Tibial nerve (tissue), 4 donors: Measurements from ENCODE around the gene GPR26. TPM values are rescaled to one million over a fixed set of nuclear protein-coding genes. Genes with fewer than 3 reads are reported as not detected.

ENCODE experiments used
- DNase-seq, 2 donors: peaks; one replicate each; pipeline ENCODE4 v3.0.0-alpha.2; 2019; ENCODE audit warnings: low spot score in 2 of 2
- H3K27ac ChIP-seq, 4 donors: fragments of 200-600 bp; sonication (generic) in 3 of 4; one replicate each; pipeline ENCODE4 v1.5.1; 2017 to 2019; ENCODE audit warnings: mild to moderate bottlenecking in 1 of 4
- H3K27me3 ChIP-seq, 2 donors: fragments of 200-600 bp; sonication (generic) in 1 of 2; one replicate each; pipeline versions ENCODE4 v1.5.1 to v1.6.0; 2017 to 2019
- H3K36me3 ChIP-seq, 3 donors: fragments of 200-600 bp; sonication (generic); one replicate each; pipeline ENCODE4 v1.5.1; 2018 to 2019
- H3K4me1 ChIP-seq, 4 donors: fragments of 200-600 bp; sonication (generic) in 3 of 4; one replicate each; pipeline ENCODE4 v1.5.1; 2017 to 2019
- H3K4me3 ChIP-seq, 4 donors: fragments of 200-600 bp; sonication (generic) in 3 of 4; one replicate each; pipeline ENCODE4 v1.5.1; 2017 to 2019; ENCODE audit warnings: mild to moderate bottlenecking in 1 of 4, moderate library complexity in 1 of 4
- H3K9me3 ChIP-seq, 4 donors: fragments of 200-600 bp; sonication (generic) in 3 of 4; one replicate each; pipeline ENCODE4 v1.5.1; 2017 to 2019
- CTCF ChIP-seq, 5 experiments: fragments of 200-600 bp in 3 of 5; fragments of 450-650 bp in 2 of 5; sonication (generic) in 3 of 5; IDR thresholded peaks; one replicate each; pipeline ENCODE4 v1.5.1; 2016 to 2019; ENCODE audit warnings: antibody characterized with exemption in 5 of 5, mild to moderate bottlenecking in 3 of 5, moderate library complexity in 2 of 5
- EP300 ChIP-seq, 2 donors: sonication (generic); formaldehyde crosslinking; IDR thresholded peaks; one replicate each; pipeline ENCODE4 v1.6.1; 2017; ENCODE audit warnings: antibody characterized with exemption in 2 of 2, mild to moderate bottlenecking in 1 of 2
- POLR2A ChIP-seq, 2 donors: fragments of 450-650 bp; IDR thresholded peaks; one replicate each; pipeline ENCODE4 v1.6.1; 2017; ENCODE audit warnings: antibody characterized with exemption in 2 of 2, mild to moderate bottlenecking in 2 of 2, moderate library complexity in 2 of 2
- WGBS, 2 donors: methylation state at CpG; one replicate each; pipeline ENCODE4 v1.1.5; 2018; 5-methylcytosine and 5-hydroxymethylcytosine counted together
- total RNA-seq, 4 donors: library from RNA; depleted of rRNA; stranded (reverse); fragments of >200 nt; gene quantifications; one replicate each; pipeline ENCODE4 v1.1.0, GENCODE V29; 2016

GPR26 gene
- total RNA-seq, 4 donors from 2014 or later: not detected

DNA sequence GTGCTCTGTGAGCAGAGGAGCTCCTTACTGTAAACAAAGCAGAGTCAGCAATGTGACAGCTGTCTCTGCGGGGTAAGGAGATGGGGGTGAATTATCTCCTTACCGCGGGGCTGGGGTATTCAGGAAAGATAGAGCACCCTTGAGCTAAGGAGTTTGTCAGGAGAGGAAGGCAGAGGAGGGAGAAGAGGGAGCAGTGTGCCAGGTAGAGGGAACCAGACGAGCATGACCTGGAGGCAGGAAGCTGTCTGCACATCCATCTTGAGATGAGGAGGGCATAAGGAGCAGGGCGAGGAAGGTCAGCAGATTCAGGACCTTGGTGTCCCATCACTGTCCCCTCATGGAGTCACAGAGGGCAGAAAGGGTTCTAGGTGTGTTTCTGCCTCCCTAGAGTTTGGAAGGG is 32.5 kb upstream of the GPR26 start:
- Histone ChIP-seq H3K27me3 (no peaks in the 10 kb centered on the region), H3K4me1 (no peaks in the 10 kb centered on the region), H3K36me3 (no peaks in the 10 kb centered on the region), H3K4me3 (no peak overlapping the region), H3K9me3 (peaks cover 0 to 22% (median 0%) of the 10 kb centered on the region in 4 donors), H3K27ac (no peak overlapping the region)
- 76 to 78% methylated on average over 5 of the region's 5 CpGs for WGBS, 2 donors
- no peak for DNase-seq
- TF ChIP-seq POLR2A (IDR thresholded peaks at IDR 0.05): no peak
- no peak for TF ChIP-seq EP300 (IDR thresholded peaks at IDR 0.05)
- no peak for TF ChIP-seq CTCF (IDR thresholded peaks at IDR 0.05)

DNA sequence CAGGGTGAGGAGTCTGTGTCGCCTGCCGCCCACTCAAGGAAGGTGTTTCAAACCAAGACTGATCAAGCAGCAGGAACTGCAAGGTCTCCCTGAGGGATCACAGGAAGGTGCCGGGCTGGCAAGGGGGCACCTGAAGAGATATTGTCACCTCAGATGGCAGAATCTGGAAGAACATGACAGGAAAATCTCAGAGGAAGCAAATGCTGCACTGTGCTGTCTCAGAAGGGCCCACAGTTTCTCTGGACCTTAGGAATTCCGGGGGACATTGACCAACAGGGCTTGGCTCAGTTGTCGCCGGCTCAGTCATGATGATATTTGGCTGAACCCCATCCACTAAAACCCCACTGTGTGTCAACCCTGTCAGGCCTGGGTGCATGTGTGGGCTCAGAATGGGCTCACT is 31.9 kb upstream of the GPR26 start:
- Histone ChIP-seq H3K4me3 (no peak overlapping the region), H3K4me1 (no peaks in the 10 kb centered on the region), H3K27me3 (no peaks in the 10 kb centered on the region), H3K27ac (no peak overlapping the region), H3K36me3 (no peaks in the 10 kb centered on the region), H3K9me3 (peaks cover 0 to 17% (median 0%) of the 10 kb centered on the region in 4 donors)
- DNase-seq: no peak
- TF ChIP-seq POLR2A (IDR thresholded peaks at IDR 0.05): no peak
- no peak for TF ChIP-seq CTCF (IDR thresholded peaks at IDR 0.05)
- TF ChIP-seq EP300 (IDR thresholded peaks at IDR 0.05): no peak
- WGBS, 2 donors: 81 to 93% methylated on average over 4 to 6 of the region's 6 CpGs

GRCh38 chr10:123635131-123635530 is 31.0 kb upstream of the GPR26 start:
- Histone ChIP-seq H3K4me1 (no peaks in the 10 kb centered on the region), H3K27me3 (no peaks in the 10 kb centered on the region), H3K27ac (no peak overlapping the region), H3K36me3 (no peaks in the 10 kb centered on the region), H3K4me3 (no peak overlapping the region), H3K9me3 (peaks cover 0 to 11% (median 0%) of the 10 kb centered on the region in 4 donors)
- no peak for DNase-seq
- WGBS, 2 donors: 74 to 87% methylated on average over 5 of the region's 5 CpGs
- no peak for TF ChIP-seq CTCF (IDR thresholded peaks at IDR 0.05)
- TF ChIP-seq EP300 (IDR thresholded peaks at IDR 0.05): no peak
- no peak for TF ChIP-seq POLR2A (IDR thresholded peaks at IDR 0.05)

DNA sequence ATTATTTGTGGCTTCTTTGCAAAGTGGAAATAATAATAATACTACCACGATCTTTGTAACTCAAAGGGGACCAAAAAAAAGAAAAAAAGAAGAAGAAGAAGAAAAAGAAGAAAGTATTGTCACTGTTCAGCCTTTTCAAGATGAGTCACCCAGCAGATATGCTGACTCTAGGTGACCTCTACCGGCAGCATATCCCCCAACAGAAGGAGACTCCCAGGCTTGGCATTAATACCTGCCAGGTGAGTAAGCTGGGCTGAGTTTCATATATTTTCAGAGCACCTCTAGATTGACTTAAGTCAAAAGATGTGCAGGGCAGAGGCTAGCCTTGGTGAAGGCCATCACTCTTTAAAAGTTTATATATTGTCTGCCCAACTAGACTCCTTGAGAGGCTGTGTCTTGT is 30.4 kb upstream of the GPR26 start:
- WGBS, 2 donors: 35 to 40% methylated on average over 2 of the region's 2 CpGs
- H3K4me1 ChIP-seq: no peaks in the 10 kb centered on the region
- H3K27ac ChIP-seq: no peak overlapping the region
- TF ChIP-seq EP300 (IDR thresholded peaks at IDR 0.05): no peak
- TF ChIP-seq CTCF (IDR thresholded peaks at IDR 0.05): no peak
- TF ChIP-seq POLR2A (IDR thresholded peaks at IDR 0.05): no peak
- H3K9me3 ChIP-seq: peaks cover 0 to 11% (median 0%) of the 10 kb centered on the region in 4 donors
- no peak for DNase-seq
- no peak overlapping the region for H3K4me3 ChIP-seq
- no peaks in the 10 kb centered on the region for H3K27me3 ChIP-seq
- no peaks in the 10 kb centered on the region for H3K36me3 ChIP-seq

GRCh38 chr10:123636598-123637325 is 29.4 kb upstream of the GPR26 start:
- TF ChIP-seq EP300 (IDR thresholded peaks at IDR 0.05): no peak
- no peak for TF ChIP-seq POLR2A (IDR thresholded peaks at IDR 0.05)
- TF ChIP-seq CTCF (IDR thresholded peaks at IDR 0.05): no peak
- Histone ChIP-seq H3K4me1 (no peaks in the 10 kb centered on the region), H3K27me3 (no peaks in the 10 kb centered on the region), H3K9me3 (peaks cover 0 to 7% (median 0%) of the 10 kb centered on the region in 4 donors), H3K36me3 (no peaks in the 10 kb centered on the region), H3K4me3 (no peak overlapping the region), H3K27ac (no peak overlapping the region)
- DNase-seq: no peak
- WGBS, 2 donors: 87 to 88% methylated on average over 8 of the region's 8 CpGs
